LNCAP (cell line): ENCODE measurements around the gene ADCY9.

Experiments
- TF ChIP-seq, protein P1 (sequence below): fragments of 450-650 bp; IDR thresholded peaks from 2 replicates; pipeline ENCODE4 v1.5.1; 2017; ENCODE audit warnings: mild to moderate bottlenecking

Gene ADCY9

DNA sequence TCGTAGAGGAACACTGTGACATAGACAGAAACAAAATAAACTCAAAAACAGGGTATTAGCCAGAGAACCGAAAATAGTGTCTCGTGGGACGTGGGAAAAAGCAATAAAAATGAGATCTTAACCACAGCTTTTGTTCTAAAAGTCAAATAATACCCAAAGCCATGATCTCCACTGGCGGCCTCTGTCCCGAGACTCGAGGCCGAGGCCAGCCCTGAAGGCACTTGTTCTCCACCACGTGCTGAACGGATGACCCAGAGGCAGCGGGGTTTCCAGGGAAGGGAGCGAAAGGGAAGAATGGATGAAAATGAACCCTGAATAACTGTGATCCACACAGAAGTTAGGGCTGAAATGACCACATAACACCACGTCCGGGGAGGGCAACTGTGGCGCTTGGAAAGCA, 150.9 kb downstream of the ADCY9 start:
- TF ChIP-seq, protein P1, sequence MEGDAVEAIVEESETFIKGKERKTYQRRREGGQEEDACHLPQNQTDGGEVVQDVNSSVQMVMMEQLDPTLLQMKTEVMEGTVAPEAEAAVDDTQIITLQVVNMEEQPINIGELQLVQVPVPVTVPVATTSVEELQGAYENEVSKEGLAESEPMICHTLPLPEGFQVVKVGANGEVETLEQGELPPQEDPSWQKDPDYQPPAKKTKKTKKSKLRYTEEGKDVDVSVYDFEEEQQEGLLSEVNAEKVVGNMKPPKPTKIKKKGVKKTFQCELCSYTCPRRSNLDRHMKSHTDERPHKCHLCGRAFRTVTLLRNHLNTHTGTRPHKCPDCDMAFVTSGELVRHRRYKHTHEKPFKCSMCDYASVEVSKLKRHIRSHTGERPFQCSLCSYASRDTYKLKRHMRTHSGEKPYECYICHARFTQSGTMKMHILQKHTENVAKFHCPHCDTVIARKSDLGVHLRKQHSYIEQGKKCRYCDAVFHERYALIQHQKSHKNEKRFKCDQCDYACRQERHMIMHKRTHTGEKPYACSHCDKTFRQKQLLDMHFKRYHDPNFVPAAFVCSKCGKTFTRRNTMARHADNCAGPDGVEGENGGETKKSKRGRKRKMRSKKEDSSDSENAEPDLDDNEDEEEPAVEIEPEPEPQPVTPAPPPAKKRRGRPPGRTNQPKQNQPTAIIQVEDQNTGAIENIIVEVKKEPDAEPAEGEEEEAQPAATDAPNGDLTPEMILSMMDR, result no peak

DNA sequence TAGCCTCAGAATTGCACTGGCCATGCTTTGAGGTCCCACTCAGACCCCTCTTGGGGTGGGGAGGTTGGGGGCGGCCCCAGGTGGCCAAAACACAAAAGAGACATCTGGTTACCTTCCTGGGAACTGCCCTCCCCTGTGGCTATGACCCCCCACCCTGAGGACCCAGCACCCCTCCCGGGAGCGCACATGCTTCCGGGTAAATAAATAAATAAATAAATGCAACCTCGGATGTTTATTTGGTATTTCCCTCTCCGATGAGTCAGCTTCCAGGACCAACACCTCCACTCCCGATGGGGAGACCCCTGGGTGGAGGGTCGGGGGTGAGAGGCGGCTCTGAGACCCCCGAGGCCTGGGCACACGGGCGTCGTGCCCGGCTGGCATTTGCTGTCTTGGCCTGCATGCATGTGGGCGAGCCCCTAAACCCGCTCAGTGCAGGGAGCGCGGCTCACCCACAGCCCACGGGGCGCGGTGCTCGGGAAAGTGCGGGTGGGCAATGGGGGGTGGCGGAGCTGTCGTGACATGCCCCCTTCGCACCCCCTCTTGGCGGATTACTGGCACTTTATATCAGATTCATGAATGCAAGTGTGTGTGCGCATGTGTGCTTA, 151.5 kb downstream of the ADCY9 start:
- TF ChIP-seq, protein P1, result no peak

DNA sequence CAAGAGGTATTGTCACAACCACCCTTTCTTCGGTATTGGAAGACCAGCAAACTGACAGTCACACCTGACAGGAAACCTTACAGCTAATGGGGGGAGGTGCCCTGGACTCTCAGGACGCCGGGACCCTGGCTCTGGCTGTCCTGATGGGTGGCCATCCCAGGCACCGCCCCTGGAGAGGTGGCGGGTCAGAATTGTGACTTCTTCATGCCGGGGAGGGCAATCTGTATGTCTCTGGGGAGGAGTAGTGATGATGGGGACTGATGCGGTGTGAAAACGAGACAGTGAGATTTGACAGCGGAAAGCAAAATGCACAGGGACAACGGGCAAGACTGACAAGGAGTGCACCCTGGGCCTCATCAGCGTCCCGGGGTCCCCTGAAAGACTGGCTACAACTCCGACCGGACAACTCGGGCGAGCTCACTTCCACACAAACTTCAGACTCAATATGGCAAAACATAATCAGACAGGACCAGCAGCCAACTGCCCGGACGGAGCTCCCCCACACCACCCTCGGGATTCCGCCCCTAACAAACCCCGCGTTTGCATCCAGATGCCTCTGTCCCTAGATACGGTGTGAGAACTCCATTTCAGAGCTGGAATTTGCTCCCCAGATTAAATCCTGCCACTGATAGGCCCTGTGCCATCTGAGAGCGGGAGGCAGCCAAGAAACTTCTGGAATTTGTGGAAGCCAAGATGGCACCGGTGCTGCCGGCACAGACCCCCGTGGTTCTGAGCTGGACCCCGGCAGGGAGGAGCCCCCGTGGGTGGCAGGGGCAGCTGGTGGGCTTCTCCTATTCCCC, 152.2 kb downstream of the ADCY9 start:
- TF ChIP-seq, protein P1, result no peak

DNA sequence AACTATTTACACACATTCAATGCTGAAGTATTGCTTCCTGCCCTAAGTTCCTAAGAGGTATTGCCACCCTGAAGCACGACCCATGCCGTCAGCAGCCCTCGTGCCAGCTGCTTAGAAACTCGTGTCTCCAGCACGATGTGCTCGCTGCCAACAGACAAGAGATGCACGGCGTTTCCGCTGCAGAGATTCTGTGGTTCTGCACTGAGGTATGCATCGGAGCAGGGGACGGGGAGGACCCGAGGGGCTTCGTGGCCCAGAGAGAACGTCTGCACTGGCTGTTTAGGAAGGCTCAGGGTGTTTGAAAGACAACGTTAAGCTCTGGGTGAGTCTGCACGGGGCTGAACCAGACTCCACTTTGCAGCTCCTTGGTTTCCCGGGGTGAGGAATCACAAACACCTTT, 153.0 kb downstream of the ADCY9 start:
- TF ChIP-seq, protein P1, result no peak

DNA sequence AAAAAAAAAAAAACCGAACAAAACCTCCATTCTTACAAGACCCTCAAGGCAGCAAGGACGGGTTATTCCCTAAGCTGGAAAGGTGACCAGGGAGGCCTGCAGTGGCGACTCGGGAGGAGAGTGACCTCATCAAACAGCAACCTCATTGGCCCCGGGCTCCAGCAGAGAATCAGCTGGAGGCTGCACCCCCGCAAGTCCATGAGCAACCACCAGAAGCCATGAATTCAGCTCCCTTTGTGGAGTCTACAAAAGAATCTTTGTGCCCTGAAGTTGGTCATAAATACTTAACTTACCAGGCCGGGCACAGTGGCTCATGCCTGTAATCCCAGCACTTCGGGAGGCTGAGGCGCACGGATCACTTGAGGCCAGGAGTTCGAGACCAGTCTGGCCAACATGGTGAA, 154.8 kb downstream of the ADCY9 start:
- TF ChIP-seq, protein P1, result no peak

DNA sequence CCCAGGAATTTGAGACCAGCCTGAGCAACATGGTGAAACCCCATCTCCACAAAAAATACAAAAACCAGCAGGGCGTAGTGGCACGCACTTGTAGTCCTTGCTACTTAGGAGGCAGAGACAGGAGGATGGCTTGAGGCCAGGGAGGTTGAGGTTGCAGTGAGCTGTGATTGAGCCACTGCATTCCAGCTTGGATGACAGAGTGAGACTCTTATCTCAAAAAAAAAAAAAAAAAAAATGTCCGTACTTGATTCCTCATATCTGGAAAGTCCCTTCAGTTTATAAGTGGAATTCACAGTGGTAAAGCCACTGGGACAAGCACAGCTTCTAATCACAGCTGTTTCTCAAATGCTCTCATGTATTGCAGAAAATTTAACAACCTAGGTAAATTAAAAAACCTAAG, 157.1 kb downstream of the ADCY9 start:
- TF ChIP-seq, protein P1, result no peak

DNA sequence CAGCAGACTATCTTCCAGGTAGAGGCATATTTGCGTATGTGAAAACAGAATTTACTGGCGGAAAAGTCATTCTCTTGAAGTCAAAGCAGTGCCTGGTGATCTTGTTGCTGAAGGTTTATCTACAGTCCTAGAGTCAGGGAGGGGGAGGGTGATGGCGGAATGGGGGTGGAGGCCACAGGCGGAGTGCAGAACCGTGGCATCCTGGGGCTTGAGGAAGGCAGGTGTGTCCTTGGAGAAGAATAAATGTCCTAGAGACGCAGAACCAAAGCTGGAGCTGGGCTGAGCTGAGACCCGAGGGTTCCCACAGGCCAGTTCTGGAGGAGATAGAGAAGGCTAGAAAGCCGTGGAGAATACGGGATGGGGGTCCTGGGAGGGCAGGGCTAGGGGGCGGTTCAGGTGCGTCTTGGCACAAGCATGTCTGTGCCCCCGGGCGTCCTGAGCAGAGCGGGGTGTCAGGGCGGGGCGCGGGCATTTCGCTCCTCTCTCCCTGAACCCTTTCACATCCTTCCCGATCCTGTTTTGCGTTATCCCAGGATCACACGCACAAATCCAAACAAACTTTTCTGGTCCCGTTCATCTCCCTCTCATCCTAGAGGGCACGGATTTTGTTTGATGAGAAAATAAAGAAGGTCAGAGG, 158.8 kb downstream of the ADCY9 start:
- TF ChIP-seq, protein P1, result no peak
